Effector CD8-positive, alpha-beta T cell (primary cell): ENCODE measurements around the gene ARHGEF10L.

Experiments used
- DNase-seq: peaks from one replicate; lab custom pipeline; 2025; lab: John Stamatoyannopoulos, UW

The ARHGEF10L gene

DNA sequence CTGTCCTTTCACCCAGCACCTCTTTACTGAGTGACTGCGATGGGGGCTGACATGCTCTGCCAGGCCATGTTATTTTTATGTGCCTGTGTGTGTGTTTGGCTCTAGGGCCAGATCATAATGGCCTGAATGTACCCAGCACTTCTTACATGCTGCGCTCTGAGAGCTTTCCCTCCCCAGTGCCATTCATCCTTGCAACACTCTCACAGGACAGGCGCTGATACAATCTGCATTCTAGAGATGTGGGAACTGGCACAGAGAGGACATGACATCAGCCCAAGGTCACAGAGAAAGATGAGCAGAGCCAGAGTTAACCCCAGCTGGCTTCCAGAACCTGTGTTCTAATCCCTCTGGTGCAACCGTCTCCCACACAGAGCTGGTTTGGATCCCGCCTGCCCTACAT lies 54.5 kb downstream of the ARHGEF10L start:
- no peak for DNase-seq

GRCh38 chr1:17594690-17595601 lies 55.4 kb downstream of the ARHGEF10L start:
- DNase-seq: no peak

GRCh38 chr1:17595602-17595925 lies 56.1 kb downstream of the ARHGEF10L start:
- no peak for DNase-seq

- DNase-seq: no peak
These were observed 56.7 kb downstream of the ARHGEF10L start for GRCh38 chr1:17596186-17596585.

DNA sequence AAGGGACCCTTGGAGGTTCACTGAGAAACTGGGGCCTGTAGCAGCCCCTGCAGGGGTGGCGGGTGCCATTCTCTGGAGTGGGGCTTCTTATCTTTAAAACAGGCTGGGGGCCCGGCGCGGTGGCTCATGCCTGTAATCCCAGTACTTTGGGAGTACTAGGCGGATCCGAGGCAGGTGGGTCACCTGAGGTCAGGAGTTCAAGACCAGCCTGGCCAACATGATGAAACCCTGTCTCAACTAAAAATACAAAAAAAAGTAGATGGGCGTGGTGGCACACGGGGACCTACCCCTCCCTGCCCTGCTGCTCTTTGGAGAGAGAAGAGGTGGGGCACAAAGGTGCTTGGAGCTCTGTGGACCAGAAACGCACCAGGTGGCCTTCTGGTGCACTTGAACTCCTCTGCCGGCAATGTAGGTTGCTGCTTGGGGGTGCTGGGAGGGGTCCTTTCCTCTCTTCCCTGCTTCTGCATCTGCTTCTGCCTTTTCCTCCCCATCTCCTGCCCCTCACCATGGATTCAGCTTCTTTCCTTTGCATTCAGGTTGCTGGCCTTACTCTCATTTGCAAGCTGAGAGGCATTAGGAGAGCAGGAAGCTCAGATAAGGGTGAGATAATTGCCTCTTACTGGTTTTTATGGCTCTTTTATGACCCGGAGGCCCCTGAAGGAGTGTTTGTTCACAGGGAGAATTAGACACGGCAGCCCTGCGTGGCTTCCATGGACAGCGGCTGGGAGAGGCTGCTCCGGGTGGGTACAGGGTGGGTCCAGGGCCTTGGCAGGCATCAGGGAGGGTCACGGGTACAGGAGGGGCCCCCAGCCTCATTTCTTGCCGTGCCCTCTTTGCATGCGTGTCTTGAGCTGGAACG lies 57.4 kb downstream of the ARHGEF10L start:
- no peak for DNase-seq

DNA sequence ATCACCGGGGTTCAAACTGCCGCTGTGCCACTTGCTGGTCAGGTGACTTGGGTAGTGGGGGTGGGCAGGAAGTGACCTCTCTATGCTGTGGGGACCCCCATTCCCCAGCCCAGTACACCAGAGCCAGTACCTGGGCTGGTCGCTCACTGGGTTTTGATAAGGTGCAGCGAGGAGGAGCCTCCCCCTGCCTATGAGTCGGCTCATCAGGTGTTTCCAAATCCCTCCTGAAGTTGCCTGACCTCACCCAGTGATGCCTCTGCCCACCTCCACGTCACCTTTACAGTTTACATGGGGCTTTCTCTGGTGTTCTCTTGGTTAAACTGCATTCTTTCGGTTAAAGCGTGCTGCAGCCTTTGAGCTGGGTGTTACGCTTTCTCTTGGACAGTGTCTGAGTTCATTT lies 58.2 kb downstream of the ARHGEF10L start:
- DNase-seq: no peak

GRCh38 chr1:17598251-17598650 lies 58.8 kb downstream of the ARHGEF10L start:
- DNase-seq: no peak

DNA sequence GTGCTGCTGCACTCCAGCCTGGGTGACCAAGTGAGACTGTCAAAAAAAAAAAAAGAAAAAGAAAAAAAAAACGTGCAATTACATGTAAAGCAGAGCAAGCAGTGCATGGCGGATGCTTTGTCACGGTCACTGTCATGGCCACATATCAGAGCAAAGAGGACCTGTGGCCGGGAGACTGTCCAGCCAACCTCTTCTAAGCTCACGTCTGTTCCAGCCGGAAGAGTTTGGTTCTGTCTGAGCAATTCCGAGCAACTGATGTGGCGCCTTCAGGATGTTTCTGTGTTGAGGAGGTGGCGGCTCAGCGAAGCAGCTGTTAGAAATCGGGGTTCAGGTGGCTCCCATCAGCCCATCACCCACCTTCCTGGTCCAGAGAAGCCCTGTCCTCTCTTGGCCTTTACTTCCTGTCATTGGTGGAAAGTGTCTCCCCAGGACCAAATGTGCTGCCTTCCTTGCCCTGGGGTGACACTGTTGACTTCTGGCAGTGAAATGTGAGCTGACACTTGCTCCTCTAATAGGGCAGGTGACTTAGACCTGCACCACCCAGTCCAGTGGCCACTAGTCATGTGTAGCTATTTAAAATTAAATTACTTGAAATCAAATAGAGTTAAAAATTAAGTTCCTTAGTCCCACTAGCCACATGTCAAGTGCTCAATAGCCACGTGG lies 59.9 kb downstream of the ARHGEF10L start:
- no peak for DNase-seq

- DNase-seq: no peak
These were observed 60.4 kb downstream of the ARHGEF10L start for GRCh38 chr1:17599954-17600300.

DNA sequence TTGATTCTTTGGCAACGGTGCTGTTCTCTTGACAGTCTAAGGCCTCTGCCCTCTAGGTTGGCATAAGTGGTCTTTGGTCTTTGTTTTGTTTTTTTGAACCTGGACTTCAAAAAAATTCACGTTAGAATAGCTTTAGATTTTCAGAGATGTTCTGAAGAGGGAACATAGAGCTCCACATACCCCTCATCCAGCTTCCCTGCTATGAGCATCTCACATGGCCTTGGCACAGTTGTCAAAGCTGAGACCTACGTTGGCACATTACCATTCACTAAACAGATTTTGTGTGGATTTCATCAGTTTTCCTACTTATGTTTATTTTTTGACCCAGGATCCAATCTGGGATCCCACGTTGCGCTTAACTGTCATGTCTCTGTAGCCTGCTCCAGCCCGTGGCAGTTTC lies 60.8 kb downstream of the ARHGEF10L start:
- no peak for DNase-seq

- DNase-seq: no peak
These were observed 62.3 kb downstream of the ARHGEF10L start for GRCh38 chr1:17601643-17602382.

- no peak for DNase-seq
These were observed 63.8 kb downstream of the ARHGEF10L start for GRCh38 chr1:17603091-17603841.

- DNase-seq: no peak
These were observed 66.3 kb downstream of the ARHGEF10L start for GRCh38 chr1:17605582-17606344.

DNA sequence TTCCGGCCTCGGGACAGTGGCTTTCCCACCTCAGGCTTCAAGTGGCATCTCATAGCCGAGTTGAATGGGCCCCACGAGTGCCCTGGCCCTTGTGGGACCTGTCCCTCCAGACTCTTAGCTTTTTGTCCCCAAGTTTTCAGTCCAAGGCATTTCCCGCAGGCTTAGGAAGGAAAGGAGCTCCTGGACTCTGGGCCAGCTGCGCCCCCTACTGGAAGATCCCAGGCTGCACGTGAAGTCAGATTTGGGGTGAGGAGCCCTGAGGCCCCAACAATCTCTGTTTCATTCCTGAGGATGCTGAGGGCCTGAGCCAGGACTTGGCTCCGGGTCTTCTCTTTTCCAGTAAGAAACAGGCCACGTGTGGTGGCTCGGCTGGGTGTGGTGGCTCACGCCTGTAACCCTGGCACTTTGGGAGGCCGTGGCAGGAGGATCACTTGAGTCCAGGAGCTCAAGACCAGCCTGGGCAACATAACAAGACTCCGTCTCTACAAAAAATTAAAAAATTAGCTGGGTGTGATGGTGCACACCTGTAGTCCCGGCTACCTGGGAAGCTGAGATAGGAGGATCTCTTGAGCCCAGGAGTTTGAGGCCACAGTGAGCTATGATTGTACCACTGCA lies 67.4 kb downstream of the ARHGEF10L start:
- no peak for DNase-seq

DNA sequence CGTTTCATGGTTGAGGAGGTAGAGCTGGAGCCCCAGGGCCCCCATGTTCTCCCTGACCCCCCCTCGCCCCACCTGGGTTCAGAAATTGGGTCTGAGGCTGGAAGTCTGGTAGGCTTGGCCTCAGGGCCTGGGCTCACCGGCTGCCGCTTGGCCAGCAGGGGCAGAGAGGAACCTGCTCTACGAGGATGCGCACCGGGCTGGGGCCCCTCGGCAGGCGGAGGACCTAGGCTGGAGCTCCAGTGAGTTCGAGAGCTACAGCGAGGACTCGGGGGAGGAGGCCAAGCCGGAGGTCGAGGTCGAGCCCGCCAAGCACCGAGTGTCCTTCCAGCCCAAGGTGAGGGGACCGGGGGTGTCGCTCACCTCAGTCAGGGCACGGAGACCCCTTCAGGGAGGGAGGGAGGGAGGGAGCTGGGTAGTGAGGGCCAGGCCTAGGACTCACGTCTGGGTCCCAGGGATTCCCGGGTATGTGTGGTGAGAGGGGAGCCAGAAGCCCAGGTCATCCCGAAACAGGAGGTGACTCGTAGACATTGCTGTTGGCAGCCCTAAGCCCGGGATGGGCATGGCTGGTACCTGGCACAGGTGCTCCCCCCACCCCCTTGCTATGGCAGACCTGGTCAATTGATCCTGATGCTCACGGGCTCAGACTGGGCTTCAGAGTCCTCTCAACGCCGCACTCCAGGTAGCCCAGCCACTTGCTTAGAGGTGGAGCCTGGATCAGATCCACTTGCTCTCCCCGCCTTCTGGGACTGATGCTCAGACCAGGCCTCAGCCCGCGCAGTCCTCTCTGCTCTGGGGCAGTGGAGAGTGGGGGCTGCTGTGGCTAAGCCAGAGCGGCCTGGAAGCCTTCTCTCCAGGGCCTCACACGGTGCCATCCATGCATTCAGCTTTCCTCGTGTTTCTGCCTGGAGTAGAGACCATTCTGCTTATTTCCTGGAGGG lies 68.4 kb downstream of the ARHGEF10L start:
- DNase-seq: no peak

GRCh38 chr1:17609529-17609928 lies 70.0 kb downstream of the ARHGEF10L start:
- DNase-seq: no peak

GRCh38 chr1:17610085-17610484 lies 70.6 kb downstream of the ARHGEF10L start:
- no peak for DNase-seq

DNA sequence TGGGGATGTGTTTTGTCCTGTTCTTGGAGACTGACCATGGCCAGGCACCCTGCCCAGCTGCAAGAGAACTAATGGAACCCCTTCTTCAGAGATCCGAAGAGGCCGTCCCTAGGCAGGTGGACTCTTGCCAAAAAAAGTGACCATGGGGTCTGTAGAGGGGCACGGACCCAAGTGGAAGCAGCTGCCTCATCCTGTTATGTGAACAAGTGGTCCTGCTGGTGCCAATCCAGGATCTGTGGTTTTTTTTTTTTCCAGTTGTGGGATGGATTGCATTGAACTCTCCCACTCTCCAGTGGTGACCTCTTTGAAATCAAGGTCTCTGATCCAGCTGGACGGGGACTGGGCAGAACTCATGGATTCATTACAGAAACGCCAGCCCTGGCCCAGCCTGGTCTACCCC lies 71.2 kb downstream of the ARHGEF10L start:
- no peak for DNase-seq

GRCh38 chr1:17611991-17612390 lies 72.5 kb downstream of the ARHGEF10L start:
- no peak for DNase-seq
